ENCODE data around the gene VPREB3.

The VPREB3 gene, protein sequence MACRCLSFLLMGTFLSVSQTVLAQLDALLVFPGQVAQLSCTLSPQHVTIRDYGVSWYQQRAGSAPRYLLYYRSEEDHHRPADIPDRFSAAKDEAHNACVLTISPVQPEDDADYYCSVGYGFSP

DNA sequence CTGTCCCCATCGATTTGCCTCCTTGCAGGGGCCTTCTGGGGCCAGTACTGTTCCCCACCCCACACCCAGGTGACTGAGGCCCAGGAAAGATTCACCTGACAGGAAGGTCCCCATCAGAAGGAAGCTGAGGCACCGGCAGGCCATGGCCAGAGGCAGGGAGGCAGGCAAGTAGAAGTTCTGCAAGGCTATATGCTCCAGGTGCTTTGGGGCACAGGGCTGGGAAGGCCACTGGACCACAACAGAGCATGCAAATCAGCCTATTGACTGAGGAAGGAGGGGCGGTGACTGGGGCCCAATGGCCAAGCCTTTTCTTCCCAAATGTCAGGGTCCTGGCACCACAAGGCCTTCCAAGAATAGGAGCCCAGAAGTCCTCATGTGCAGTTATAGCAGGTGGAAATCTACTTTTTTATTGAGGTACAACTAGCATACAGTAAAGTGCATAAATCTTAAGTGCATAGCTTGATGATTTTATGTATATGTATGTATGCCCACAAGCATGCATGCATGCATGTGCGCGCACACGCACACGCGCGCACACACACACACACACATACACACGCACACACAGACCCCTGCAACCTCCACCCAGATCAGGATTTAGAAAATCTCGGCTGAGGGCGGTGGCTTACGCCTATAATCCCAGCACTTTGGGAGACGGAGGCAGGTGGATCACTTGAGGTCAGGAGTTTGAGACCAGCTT is at the start of gene VPREB3:
TSS of gene VPREB3 (minus strand) at position 206 of the 700 bp plus-strand sequence. CDS start at position 144, 62 bp downstream.
- DNase-seq (ENCODE audit: low read depth), result no peak

DNA sequence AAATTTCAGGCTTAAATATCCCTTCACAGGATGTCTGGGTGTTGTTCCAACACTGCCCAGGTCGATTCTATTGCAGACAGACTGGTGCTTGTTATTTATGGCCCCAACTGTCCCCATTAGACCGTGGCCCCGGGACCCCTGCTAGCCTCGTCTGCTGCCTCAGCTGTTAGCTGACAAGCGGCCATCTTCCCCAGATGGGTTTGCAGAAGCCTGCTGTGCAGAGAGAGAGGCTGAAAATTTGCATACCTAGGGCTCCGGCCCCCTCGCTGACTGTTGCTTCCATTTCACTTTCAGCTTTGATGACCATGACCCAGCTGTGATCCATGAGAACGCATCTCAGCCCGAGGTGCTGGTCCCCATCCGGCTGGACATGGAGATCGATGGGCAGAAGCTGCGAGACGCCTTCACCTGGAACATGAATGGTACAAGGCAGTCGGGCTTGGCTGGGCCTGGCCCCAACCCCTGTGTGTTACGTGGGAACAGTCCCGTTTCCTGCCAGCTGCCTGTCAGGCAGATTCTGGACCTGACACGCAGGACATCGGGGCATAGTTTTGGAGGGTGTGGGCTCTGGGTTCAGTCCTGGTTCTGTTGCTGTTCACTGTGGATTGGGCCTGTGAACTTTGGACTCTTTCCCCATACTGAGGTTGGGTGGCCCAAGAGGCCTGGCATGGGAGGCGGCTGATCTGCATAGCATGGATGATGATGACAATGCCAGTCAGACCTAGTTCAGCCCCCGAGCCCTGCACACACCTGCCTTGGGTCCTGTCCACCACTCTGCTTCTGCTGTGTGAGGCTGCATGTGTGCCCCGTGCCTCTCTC is 49.0 kb upstream of the VPREB3 start:
- no peak for DNase-seq (ENCODE audit: low read depth)

DNA sequence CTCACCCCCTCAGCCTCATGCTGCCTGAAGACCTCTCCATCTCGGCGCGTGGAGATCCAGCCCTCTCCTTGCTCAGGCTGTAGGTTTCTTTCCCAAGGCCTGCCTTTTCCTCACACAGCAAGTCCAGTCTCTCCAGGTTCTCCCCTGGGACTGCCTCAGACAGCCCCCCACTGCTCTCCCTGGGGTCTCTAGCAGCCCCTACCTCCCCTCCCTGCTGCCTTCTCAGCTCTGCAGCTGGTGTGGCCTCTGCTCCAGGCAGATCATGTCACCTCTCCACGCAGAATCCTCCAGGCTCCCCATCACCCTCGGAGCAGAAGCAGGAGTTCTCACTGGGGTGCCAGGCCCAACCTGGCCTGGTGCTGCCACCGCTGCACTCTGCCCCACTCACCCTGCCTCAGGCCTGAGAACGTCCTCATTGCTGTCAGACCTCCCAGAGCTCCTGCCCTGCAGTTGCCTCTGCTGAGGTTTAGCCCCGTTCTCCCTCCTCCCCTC is 47.7 kb upstream of the VPREB3 start:
- no peak for DNase-seq (ENCODE audit: low read depth)

DNA sequence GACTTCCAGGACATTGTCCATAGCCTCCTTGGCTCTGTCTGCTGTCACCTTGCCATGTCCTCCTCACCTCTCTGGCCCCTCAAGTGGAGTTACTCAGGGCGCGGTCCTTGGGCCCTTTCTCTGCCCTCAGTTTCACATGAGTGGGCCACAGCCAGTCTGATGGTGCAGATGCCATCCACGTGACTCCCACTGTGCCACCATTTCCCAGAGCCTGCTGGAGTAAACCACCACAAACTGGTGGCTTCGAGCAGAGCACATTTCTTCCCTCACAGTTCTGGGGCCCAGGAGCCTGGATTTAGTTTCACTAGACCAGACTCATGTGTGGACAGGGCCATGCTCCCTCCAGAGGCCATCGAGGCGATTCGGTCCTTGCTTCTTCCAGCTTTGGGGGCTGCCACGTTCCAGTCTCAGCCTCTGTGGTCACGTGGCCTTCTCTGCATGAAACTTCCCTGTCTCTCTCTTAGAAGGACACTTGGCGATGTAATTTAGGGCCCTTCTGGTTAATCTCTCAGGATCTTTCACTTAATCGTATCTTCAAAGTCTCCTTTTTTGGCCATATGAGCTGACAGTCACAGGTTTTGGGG is 47.1 kb upstream of the VPREB3 start:
- no peak for DNase-seq (ENCODE audit: low read depth)

DNA sequence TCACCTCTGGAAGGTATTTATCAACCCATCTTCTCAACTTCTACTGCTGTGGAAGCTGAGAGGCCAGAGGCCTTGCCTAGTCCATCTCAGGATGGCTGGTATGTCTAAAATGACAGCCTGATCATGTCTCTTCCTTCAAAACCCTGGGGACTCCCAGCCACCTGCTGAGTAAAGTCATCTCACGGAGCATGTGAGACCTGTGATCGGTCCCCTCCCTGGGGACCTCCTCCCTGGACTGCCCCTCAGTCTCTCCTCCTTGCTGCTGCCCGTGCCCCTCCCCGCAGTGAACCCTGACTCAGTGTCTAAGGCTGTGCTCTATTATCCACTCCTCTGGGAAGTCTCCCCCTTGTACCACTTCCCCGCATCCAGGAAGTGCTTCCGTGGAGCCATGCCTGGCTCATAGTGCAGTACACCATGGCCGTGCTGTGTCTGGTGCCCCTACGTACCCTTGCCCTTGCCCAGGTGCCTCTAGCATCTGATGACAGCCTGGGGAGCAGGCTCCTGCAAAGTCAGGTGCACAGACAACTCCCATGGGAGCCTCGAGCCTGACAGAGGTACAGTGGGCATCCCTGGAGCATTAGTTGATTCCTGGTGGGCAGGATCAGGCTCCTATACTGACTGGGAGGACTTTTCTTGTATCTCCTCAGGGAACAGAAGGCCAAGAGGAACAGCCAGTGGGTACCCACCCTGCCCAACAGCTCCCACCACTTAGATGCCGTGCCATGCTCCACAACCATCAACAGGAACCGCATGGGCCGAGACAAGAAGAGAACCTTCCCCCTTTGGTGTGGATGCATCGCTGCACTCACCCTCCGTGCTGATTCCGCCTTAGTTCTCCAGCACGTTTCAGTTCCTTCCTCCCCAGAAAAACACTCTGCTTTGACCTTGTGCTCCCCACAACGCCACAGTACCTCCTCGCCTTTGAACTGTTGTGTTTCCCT is 46.3 kb upstream of the VPREB3 start:
- no peak for DNase-seq (ENCODE audit: low read depth)

DNA sequence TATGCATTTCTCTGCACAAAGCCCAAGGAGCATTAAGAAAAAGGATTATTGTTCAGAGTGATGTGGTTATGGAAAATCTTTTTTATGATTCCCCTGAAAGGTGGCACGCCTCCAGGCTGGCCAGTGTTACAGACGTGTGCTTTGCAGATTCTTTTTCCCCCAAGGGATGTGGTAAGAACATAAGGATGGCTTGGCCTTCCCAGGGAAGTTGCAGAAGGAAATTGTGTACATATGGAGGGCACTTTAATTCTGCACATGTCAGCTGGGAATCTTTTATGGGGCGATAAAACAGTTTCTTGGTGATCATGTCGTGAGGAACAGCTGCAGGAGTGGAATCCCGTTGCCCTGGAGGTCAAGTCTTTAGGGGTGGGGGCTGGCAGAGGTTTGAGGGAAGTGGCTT is 42.2 kb upstream of the VPREB3 start:
- no peak for DNase-seq (ENCODE audit: low read depth)

DNA sequence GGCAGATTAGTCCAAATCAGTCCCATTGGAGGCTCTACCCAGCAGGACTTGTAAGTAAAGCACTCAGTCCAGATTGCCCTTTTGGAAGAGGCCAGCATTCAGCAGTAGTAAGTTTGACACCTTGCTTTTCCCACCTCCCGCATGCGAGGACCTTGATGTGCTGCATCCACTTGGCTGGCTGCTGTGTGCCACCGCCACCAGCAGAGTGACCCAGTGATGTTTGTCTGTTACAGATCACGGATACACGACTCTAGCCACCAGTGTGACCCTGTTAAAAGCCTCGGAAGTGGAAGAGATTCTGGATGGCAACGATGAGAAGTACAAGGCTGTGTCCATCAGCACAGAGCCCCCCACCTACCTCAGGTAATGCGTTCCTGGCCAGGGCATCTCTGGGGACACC is 39.1 kb upstream of the VPREB3 start:
- DNase-seq (ENCODE audit: low read depth), result no peak

DNA sequence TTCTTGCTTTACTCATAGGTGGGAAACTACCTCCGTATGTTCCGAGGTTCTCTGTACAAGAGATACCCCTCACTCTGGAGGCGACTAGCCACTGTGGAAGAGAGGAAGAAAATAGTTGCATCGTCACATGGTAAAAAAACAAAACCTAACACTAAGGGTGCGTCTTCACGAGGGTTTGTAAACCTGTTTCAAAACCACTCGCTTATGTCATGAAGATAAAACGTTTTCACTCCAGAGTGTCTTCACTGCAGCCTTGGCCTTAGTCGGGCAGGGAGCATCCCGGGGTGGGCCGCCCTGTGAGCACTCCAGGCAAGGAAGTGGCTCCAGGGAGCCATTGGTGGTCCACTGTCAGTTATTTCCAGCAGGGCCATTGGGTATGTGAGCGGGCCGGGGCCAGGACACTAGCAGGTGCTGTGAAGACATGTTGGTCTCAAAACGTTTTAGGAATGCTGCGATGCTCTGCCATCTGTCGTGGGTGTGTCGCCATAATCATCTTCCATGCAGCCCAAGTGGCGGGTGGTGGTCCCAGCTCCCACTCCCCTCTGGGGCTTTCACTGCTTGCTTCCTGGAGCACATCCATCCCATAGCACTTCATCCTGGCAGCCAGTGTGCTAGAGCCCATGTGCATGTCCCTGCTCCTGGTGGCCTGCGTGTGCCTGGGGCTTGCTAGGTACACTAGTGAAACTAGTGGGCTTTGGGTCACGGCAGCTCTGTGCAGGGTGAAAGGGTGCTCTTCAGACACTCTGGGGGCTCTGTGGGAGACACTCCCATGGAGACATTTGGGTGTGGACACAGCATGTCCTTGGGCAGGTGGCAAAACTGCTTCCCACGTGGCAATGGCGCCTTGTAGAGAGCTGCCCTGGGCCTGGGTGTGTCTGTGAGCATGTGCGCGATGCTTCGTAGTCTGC is 37.8 kb upstream of the VPREB3 start:
- DNase-seq (ENCODE audit: low read depth), result no peak

DNA sequence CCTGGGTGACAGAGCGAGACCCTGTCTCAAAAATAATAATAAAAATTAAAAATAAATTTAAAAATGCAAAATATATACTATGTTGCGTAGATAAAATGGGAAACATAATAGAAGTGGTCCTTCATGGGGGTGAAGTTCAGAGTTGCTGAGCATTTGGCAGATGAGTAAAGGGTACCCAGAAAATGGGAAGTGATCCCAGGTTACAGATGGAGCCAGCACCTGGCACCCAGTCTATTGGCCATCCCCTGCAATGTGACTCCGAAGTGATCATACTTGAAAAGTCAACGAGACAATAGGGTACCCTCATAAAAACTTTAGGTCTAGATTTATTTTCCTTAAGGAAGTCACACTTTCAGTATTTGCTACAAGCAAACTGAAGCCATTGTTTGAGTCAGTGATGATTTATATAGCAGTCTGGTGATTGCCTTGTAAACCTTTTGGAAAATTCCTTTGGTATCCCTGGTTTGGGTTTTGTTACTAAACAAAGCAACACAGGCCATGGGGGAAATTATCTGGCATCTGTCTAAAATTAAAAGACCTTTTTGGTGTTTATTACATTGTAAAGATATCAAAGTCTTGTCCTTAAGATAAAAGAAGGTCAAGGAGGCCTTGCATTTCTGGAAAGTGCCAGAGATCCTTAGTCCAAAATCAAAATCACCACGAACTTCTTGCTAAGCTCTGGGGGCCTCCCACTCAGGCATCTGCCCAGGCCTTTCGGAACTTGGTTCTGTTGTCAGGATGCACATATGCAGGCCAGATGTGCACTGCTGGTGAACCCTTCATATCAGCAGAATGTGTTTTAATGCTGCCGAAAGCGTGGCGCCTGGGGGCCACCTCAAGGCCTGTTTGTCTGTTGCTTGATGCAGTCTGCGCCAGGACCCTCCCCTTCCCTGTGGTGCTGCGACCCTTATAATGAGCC is 36.9 kb upstream of the VPREB3 start:
- DNase-seq (ENCODE audit: low read depth), result no peak

DNA sequence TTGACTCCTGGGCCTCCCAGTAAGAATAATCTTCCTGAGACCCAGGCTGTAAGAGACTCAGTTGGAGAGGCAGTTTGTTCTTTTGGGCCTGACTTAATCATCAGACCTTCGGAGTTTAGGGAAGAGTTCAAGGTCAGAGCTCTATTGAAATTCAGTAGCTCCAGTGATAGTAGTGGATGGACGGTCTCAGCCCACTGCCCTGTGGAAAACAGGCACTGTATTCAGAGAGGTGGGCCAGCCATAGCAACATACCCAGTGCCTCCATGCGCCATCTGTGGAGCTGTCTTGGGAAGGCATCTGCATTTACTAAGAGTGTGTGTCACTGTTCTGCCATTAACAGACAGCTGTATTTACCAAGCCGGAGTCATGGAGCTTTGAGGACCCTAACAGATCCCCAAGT is 35.4 kb upstream of the VPREB3 start:
- no peak for DNase-seq (ENCODE audit: low read depth)

DNA sequence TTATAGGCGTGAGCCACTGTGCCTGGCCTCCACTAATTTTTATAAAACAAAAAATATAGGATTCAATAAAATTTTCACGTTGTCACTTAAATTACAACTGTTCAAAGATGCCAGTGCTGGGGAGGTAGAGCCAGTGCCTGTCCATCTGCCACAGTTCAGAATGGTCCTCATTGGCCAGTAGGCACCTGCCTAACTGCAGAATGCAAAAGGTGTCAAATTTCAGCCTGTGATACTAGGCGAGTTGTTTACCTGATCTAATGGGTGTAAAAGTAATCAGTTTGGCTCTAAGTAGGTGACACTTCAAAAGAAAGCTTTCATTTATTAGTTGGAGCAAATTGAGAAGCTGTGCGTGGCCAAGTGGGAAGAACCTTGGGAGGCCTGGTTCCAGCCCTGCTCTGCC is 34.9 kb upstream of the VPREB3 start:
- DNase-seq (ENCODE audit: low read depth), result no peak

DNA sequence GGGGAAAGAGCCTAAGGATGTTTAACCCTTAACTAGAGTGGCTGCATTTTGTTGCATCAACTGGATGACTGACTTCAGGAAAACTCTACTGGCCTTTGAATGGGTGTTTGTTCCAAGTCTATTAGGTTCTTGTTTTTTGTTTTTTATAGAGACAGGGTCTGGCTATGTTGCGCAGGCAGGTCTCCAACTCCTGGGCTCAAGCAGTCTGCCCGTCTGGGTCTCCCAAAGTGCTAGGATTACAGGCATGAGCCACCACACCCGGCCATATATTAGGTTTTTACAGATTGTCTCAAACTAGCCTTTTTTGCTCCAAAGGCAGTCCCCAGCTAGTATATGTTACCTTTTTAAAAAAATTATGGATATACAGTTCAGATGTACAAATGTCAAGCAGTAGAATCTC is 33.7 kb upstream of the VPREB3 start:
- DNase-seq (ENCODE audit: low read depth), result no peak

DNA sequence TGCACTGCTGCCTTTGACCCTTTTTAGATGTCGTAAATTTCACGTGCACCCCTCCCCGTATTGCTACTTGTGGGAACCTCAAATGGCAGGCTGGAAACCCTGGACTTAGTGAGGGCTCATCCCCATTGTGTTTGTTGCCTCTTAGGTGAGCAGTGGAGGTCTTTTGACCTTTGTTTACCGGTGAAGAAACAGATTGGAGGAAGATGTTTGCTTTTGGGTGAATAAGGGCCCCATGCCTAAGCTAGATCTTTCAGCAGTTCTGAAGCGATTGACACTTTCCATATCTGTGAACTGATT is 33.3 kb upstream of the VPREB3 start:
- no peak for DNase-seq (ENCODE audit: low read depth)

DNA sequence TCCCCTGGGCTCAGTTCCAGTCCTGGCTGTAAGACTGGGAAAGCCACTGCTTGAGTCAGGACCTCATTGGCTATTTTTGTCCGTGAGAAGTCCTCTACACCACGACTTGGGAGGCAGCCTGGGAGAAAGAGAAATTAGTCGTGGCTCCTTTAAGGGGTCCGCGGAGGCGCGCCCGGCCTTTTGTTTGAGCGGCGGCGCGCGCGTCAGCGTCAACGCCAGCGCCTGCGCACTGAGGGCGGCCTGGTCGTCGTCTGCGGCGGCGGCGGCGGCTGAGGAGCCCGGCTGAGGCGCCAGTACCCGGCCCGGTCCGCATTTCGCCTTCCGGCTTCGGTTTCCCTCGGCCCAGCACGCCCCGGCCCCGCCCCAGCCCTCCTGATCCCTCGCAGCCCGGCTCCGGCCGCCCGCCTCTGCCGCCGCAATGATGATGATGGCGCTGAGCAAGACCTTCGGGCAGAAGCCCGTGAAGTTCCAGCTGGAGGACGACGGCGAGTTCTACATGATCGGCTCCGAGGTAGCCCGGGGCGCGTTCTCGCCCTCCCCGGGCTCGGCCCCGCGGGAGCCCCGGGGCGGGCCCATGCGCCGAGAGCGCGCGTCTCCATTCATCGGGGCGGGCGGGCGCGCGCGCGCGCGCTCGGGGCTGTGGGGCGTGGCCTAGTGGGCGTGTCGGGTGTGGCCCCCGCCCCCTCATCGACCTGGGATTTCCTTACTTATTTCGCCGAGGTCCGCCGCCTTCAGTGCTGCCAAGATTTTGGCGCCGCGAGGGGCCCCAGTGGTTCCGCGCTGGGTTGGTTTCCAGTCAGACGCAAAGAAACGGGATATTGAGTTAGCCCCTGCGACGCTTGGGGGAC is 32.8 kb upstream of the VPREB3 start, which contains the start of gene SMARCB1:
TSS of gene SMARCB1 (plus strand) at position 215 of the 848 bp plus-strand sequence. CDS start at position 419, 204 bp downstream.
- DNase-seq (ENCODE audit: low read depth), result peak; percentile 96

DNA sequence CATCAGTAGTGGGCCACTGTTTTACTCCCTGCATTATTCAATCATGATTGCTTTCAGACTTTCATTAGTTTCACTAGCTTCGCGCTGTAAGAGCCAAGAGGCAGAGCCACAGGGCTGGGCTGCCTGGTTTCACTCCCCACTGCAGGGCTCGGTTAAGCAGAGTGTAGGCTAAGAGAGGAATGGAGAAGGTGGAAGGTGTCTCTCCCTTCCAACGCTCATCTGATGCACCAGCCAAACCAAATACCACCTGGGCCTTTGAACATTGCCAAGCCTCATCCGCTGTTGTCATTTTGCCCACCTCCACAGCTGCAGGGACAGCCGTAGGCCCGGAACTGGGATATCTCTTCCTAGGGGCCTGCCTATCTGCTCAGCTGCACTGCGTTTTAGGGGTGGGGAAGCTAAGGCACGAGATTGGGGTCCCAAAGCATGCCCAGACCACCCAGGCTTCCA is 32.1 kb upstream of the VPREB3 start:
- no peak for DNase-seq (ENCODE audit: low read depth)

DNA sequence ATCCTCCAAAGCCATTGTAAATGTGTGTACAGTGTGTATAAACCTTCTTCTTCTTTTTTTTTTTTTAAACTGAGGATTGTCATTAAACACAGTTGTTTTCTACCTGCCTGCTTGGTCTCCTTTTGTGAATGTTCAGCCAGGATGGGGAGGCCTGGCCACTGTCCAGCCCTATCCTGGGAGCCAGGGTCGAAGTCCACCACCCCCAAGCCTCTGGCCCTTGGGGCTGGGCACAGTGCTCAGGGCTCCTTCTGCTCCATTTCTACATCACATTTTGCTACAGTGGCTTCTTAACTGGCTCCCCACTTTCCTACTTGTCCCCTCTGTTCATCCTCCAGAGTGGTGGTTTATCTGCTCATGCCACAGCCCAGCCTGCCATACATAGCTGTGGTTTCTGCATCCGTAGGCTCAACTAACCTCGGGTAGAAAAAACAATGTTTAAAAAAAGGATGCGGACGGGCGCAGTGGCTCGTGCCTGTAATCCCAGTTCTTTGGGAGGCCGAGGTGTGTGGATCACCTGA is 30.0 kb upstream of the VPREB3 start:
- no peak for DNase-seq (ENCODE audit: low read depth)

DNA sequence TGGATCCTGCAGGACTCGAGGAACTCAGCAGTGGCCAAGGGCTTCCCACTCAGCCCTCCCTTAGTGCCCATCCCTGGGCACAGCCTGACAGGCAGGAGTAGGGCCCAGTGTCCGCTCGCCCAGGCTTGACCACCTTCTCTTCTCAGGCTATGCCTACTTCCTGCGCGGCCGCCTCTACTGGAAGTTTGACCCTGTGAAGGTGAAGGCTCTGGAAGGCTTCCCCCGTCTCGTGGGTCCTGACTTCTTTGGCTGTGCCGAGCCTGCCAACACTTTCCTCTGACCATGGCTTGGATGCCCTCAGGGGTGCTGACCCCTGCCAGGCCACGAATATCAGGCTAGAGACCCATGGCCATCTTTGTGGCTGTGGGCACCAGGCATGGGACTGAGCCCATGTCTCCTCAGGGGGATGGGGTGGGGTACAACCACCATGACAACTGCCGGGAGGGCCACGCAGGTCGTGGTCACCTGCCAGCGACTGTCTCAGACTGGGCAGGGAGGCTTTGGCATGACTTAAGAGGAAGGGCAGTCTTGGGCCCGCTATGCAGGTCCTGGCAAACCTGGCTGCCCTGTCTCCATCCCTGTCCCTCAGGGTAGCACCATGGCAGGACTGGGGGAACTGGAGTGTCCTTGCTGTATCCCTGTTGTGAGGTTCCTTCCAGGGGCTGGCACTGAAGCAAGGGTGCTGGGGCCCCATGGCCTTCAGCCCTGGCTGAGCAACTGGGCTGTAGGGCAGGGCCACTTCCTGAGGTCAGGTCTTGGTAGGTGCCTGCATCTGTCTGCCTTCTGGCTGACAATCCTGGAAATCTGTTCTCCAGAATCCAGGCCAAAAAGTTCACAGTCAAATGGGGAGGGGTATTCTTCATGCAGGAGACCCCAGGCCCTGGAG is 29.3 kb upstream of the VPREB3 start:
- DNase-seq (ENCODE audit: low read depth), result no peak
